GM12874 (cell line): ENCODE results near the gene CNTN2.

ENCODE experiments used
- TF ChIP-seq, protein P1 (sequence below): IDR thresholded peaks from 2 replicates; pipeline ENCODE4 v1.5.1; 2011; ENCODE audit warnings: low read depth, mild to moderate bottlenecking, control low read depth, low read length, moderate library complexity; ENCODE audit not compliant: insufficient read depth

Gene CNTN2

GRCh38 chr1:205122489-205122882 lies 79.5 kb downstream of the CNTN2 start:
- TF ChIP-seq, protein P1, sequence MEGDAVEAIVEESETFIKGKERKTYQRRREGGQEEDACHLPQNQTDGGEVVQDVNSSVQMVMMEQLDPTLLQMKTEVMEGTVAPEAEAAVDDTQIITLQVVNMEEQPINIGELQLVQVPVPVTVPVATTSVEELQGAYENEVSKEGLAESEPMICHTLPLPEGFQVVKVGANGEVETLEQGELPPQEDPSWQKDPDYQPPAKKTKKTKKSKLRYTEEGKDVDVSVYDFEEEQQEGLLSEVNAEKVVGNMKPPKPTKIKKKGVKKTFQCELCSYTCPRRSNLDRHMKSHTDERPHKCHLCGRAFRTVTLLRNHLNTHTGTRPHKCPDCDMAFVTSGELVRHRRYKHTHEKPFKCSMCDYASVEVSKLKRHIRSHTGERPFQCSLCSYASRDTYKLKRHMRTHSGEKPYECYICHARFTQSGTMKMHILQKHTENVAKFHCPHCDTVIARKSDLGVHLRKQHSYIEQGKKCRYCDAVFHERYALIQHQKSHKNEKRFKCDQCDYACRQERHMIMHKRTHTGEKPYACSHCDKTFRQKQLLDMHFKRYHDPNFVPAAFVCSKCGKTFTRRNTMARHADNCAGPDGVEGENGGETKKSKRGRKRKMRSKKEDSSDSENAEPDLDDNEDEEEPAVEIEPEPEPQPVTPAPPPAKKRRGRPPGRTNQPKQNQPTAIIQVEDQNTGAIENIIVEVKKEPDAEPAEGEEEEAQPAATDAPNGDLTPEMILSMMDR = no peak

DNA sequence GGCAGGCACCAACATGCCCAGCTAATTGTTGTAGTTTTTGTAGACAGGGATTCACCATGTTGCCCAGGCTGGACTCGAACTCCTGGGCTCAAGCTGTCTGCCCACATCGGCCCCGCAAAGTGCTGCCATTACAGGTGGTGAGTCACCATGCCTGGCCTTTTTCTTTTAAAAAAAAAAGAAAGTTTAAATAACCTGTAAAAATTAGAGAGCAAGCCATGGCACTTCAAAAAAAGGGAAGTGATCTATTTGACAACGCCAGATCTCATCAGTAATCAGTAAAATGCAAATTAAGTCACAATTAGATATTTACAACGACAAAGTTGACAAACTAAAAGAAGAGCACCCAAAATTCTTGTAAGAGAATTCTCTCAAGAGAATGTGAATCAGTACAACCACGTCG lies 81.7 kb downstream of the CNTN2 start:
- TF ChIP-seq, protein P1 = no peak

DNA sequence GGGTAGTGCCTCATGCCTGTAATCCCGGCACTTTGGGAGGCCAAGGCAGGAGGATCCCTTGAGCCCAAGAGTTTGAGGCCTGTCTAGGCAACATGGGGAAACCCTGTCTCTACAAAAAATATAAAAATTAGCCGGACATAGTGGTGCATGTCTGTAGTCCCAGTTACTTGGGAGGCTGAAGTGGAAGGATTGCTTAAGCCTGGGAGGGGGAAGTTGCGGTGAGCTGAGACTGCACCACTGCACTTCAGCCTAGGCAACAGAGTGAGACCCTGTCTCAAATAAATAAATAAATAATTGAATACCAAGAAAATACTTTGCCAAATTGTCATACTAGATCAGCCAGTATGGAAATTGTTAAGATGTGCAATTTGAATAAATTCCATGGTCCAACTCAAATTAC lies 84.6 kb downstream of the CNTN2 start:
- TF ChIP-seq, protein P1 = no peak
